Uterus (tissue), 4 donors: ENCODE measurements around the gene ZNF335. TPM values are rescaled to one million over a fixed set of nuclear protein-coding genes. Genes with fewer than 3 reads are reported as not detected.

Experiments
- DNase-seq, 2 donors: peaks; one replicate each; pipeline ENCODE4 v3.0.0-alpha.2; 2019 to 2020
- H3K27ac ChIP-seq, 2 donors: fragments of 200-600 bp; sonication (generic); 1 replicate in 1 of 2; 2 replicates in 1 of 2; pipeline ENCODE4 v1.5.1; 2016 to 2018
- H3K27me3 ChIP-seq, 2 donors: fragments of 200-600 bp; sonication (generic); one replicate each; pipeline ENCODE4 v1.5.1; 2018 to 2019; ENCODE audit warnings: control low read depth in 1 of 2
- H3K36me3 ChIP-seq, 2 donors: fragments of 200-600 bp; sonication (generic); one replicate each; pipeline ENCODE4 v1.5.1; 2019; ENCODE audit warnings: control low read depth in 1 of 2
- H3K4me1 ChIP-seq, 2 donors: fragments of 200-600 bp; sonication (generic); one replicate each; pipeline ENCODE4 v1.5.1; 2018 to 2019; ENCODE audit warnings: control low read depth in 1 of 2
- H3K4me3 ChIP-seq, 2 donors: fragments of 200-600 bp; sonication (generic); 1 replicate in 1 of 2; 2 replicates in 1 of 2; pipeline ENCODE4 v1.5.1; 2018 to 2019; ENCODE audit warnings: mild to moderate bottlenecking in 1 of 2
- H3K9me3 ChIP-seq, 2 donors: fragments of 200-600 bp; sonication (generic); one replicate each; pipeline ENCODE4 v1.5.1; 2019; ENCODE audit warnings: control low read depth in 1 of 2
- CTCF ChIP-seq, 4 experiments: fragments of 200-600 bp in 2 of 4; fragments of 450-650 bp in 2 of 4; sonication (generic) in 2 of 4; IDR thresholded peaks; one replicate each; pipeline ENCODE4 v1.5.1; 2016 to 2019; ENCODE audit warnings: antibody characterized with exemption in 4 of 4, mild to moderate bottlenecking in 2 of 4, moderate library complexity in 1 of 4
- POLR2A ChIP-seq, 2 donors: fragments of 450-650 bp; IDR thresholded peaks; one replicate each; pipeline ENCODE4 v1.6.1; 2016; ENCODE audit warnings: antibody characterized with exemption in 2 of 2, mild to moderate bottlenecking in 1 of 2, moderate library complexity in 1 of 2
- intact Hi-C: fragments of 100-400 bp; cut with DNase I; formaldehyde crosslinking; loops from one replicate; pipeline ENCODE4 v1.15.1; 2023; ENCODE audit warnings: low total_unique reads
- total RNA-seq, 4 donors: library from RNA; depleted of rRNA in 3 of 4; stranded (reverse); fragments of >200 nt in 3 of 4; gene quantifications; one replicate each; pipeline versions ENCODE4 v1.1.0 to v1.2.4, GENCODE V29; 2014 to 2023
- donor health status: DM: yes; HTN: yes; CAD: no.

ZNF335 gene
- total RNA-seq, 4 donors from 2014 or later: 14.9 to 40.0 (median 29.0) TPM

- Histone ChIP-seq H3K4me1 (peaks cover 0 to 11% of the 10 kb centered on the region in 2 donors), H3K27ac (peak overlapping the region; percentile 97 to 99), H3K4me3 (peak overlapping the region; percentile 59 to 93), H3K36me3 (no peaks in the 10 kb centered on the region), H3K9me3 (no peaks in the 10 kb centered on the region), H3K27me3 (no peaks in the 10 kb centered on the region)
- intact Hi-C loops: no loop called here
- TF ChIP-seq CTCF (IDR thresholded peaks at IDR 0.05): peak; percentile 39 to 50 (median 44)
- TF ChIP-seq POLR2A (IDR thresholded peaks at IDR 0.05): no peak
- DNase-seq: peak in 1 of 2 donors; percentile 30
These were observed 2.0 kb downstream of the ZNF335 start for GRCh38 chr20:45969712-45970634.

GRCh38 chr20:45968801-45969711, 2.9 kb downstream of the ZNF335 start:
- no peak overlapping the region for H3K4me3 ChIP-seq
- H3K9me3 ChIP-seq: no peaks in the 10 kb centered on the region
- no peaks in the 10 kb centered on the region for H3K36me3 ChIP-seq
- no peaks in the 10 kb centered on the region for H3K27me3 ChIP-seq
- intact Hi-C loops: no loop called here
- TF ChIP-seq POLR2A (IDR thresholded peaks at IDR 0.05) (no peak), CTCF (IDR thresholded peaks at IDR 0.05) (no peak)
- DNase-seq: no peak
- peak overlapping the region in 1 of 2 donors; percentile 99 for H3K27ac ChIP-seq
- peaks cover 0 to 11% of the 10 kb centered on the region in 2 donors for H3K4me1 ChIP-seq

GRCh38 chr20:45968081-45968671, 3.8 kb downstream of the ZNF335 start:
- Histone ChIP-seq H3K4me1 (peaks cover 0 to 11% of the 10 kb centered on the region in 2 donors), H3K27ac (no peak overlapping the region), H3K9me3 (no peaks in the 10 kb centered on the region), H3K36me3 (no peaks in the 10 kb centered on the region), H3K27me3 (no peaks in the 10 kb centered on the region), H3K4me3 (no peak overlapping the region)
- no peak for DNase-seq
- intact Hi-C loops: no loop called here
- TF ChIP-seq POLR2A (IDR thresholded peaks at IDR 0.05) (no peak), CTCF (IDR thresholded peaks at IDR 0.05) (no peak)

- Histone ChIP-seq H3K4me3 (no peak overlapping the region), H3K4me1 (peaks cover 0 to 11% of the 10 kb centered on the region in 2 donors), H3K27ac (no peak overlapping the region), H3K27me3 (no peaks in the 10 kb centered on the region), H3K9me3 (no peaks in the 10 kb centered on the region), H3K36me3 (no peaks in the 10 kb centered on the region)
- DNase-seq: no peak
- intact Hi-C loops: no loop called here
- TF ChIP-seq CTCF (IDR thresholded peaks at IDR 0.05): no peak
- TF ChIP-seq POLR2A (IDR thresholded peaks at IDR 0.05): no peak
These were observed 4.4 kb downstream of the ZNF335 start for GRCh38 chr20:45967551-45968080.
